Measurements from ENCODE around the gene BTG1.

- TF ChIP-seq CTCF (IDR thresholded peaks at IDR 0.05; ENCODE audit: borderline replicate concordance, extremely low read depth, low read length, poor library complexity, severe bottlenecking) (no peak), EZH2 (IDR thresholded peaks at IDR 0.05; ENCODE audit: borderline replicate concordance, low read depth, low read length, severe bottlenecking) (no peak)
These were observed 43.0 kb upstream of the BTG1 start for GRCh38 chr12:92188517-92189188.

Measured in DND-41 (cell line).